ENCODE data around the gene AKAIN1. TPM values are rescaled to one million over a fixed set of nuclear protein-coding genes. Genes with fewer than 3 reads are reported as not detected.

Gene AKAIN1
- total and polyA plus RNA-seq, 9 donors: 0.18 to 0.49 TPM; not detected in 7

GRCh38 chr18:5103693-5104092 lies 93.4 kb downstream of the AKAIN1 start:
- no peaks in the 10 kb centered on the region for H3K4me1 ChIP-seq (ENCODE audit: control insufficient read depth, insufficient read depth, low read length)
- H3K27me3 ChIP-seq (ENCODE audit: control insufficient read depth, insufficient read depth, low read length): no peaks in the 10 kb centered on the region
- no peaks in the 10 kb centered on the region for H3K9me3 ChIP-seq (replicated peaks; ENCODE audit: control insufficient read depth, low read depth, low read length)
- no CpG with 5 or more reads among the region's 2 CpGs for WGBS (ENCODE audit: insufficient coverage)
- no peak overlapping the region for H3K4me3 ChIP-seq (ENCODE audit: low read length)
- H3K27ac ChIP-seq (ENCODE audit: low read length): no peak overlapping the region
- no peaks in the 10 kb centered on the region for H3K36me3 ChIP-seq (ENCODE audit: control insufficient read depth, insufficient read depth, low read length)
- no peak for DNase-seq

- Histone ChIP-seq H3K36me3 (ENCODE audit: control insufficient read depth, insufficient read depth, low read length) (no peaks in the 10 kb centered on the region), H3K9me3 (replicated peaks; ENCODE audit: control insufficient read depth, low read depth, low read length) (no peaks in the 10 kb centered on the region), H3K27me3 (ENCODE audit: control insufficient read depth, insufficient read depth, low read length) (no peaks in the 10 kb centered on the region), H3K27ac (ENCODE audit: low read length) (no peak overlapping the region), H3K4me1 (ENCODE audit: control insufficient read depth, insufficient read depth, low read length) (no peaks in the 10 kb centered on the region), H3K4me3 (ENCODE audit: low read length) (no peak overlapping the region)
- WGBS (ENCODE audit: insufficient coverage): no CpG with 5 or more reads among the region's 1 CpG
- no peak for DNase-seq
These were observed 93.8 kb downstream of the AKAIN1 start for GRCh38 chr18:5103286-5103685.

GRCh38 chr18:5097116-5097703 lies 99.8 kb downstream of the AKAIN1 start:
- Histone ChIP-seq H3K9me3 (replicated peaks; ENCODE audit: control insufficient read depth, low read depth, low read length) (peaks cover 5% of the 10 kb centered on the region), H3K4me1 (ENCODE audit: control insufficient read depth, insufficient read depth, low read length) (no peaks in the 10 kb centered on the region), H3K4me3 (ENCODE audit: low read length) (no peak overlapping the region), H3K27me3 (ENCODE audit: control insufficient read depth, insufficient read depth, low read length) (no peaks in the 10 kb centered on the region), H3K27ac (ENCODE audit: low read length) (no peak overlapping the region), H3K36me3 (ENCODE audit: control insufficient read depth, insufficient read depth, low read length) (no peaks in the 10 kb centered on the region)
- WGBS (ENCODE audit: insufficient coverage): 35% methylated on average over 3 of the region's 4 CpGs
- no peak for DNase-seq

GRCh38 chr18:5095239-5095638 lies 101.8 kb downstream of the AKAIN1 start:
- WGBS (ENCODE audit: insufficient coverage): 92% methylated on average over 2 of the region's 3 CpGs
- Histone ChIP-seq H3K4me3 (ENCODE audit: low read length) (no peak overlapping the region), H3K4me1 (ENCODE audit: control insufficient read depth, insufficient read depth, low read length) (no peaks in the 10 kb centered on the region), H3K27ac (ENCODE audit: low read length) (no peak overlapping the region), H3K27me3 (ENCODE audit: control insufficient read depth, insufficient read depth, low read length) (no peaks in the 10 kb centered on the region), H3K36me3 (ENCODE audit: control insufficient read depth, insufficient read depth, low read length) (no peaks in the 10 kb centered on the region), H3K9me3 (replicated peaks; ENCODE audit: control insufficient read depth, low read depth, low read length) (peaks cover 5% of the 10 kb centered on the region)
- no peak for DNase-seq

GRCh38 chr18:5093902-5094301 lies 103.2 kb downstream of the AKAIN1 start:
- H3K36me3 ChIP-seq (ENCODE audit: control insufficient read depth, insufficient read depth, low read length): no peaks in the 10 kb centered on the region
- H3K27me3 ChIP-seq (ENCODE audit: control insufficient read depth, insufficient read depth, low read length): no peaks in the 10 kb centered on the region
- H3K9me3 ChIP-seq (replicated peaks; ENCODE audit: control insufficient read depth, low read depth, low read length): peaks cover 8% of the 10 kb centered on the region
- DNase-seq: no peak
- H3K27ac ChIP-seq (ENCODE audit: low read length): no peak overlapping the region
- no peak overlapping the region for H3K4me3 ChIP-seq (ENCODE audit: low read length)
- WGBS (ENCODE audit: insufficient coverage): 100% methylated on average over 1 of the region's 2 CpGs
- H3K4me1 ChIP-seq (ENCODE audit: control insufficient read depth, insufficient read depth, low read length): no peaks in the 10 kb centered on the region

Other genes with a start within 250 kb of the AKAIN1 start
- 13.0 TPM for gene ZBTB14, start 98.5 kb upstream of the AKAIN1 start, total RNA-seq
- gene ZBTB14, start 98.5 kb upstream of the AKAIN1 start, polyA plus RNA-seq (ENCODE audit: insufficient read depth in 1 of 8, insufficient read length in 8 of 8, low replicate concordance in 1 of 8): 10 to 100 TPM in 7 of 8 donors, 1 to 10 TPM in 1; 9.5 to 12.4 (median 10.5) TPM